Ovary (tissue), 3 donors: ENCODE measurements around the gene SDC3.

Experiments
- CTCF ChIP-seq, 3 donors: fragments of 450-650 bp in 2 of 3; fragments of 200-600 bp in 1 of 3; IDR thresholded peaks; one replicate each; pipeline versions ENCODE4 v1.5.1 to v1.8.0; 2016 to 2022; ENCODE audit warnings: antibody characterized with exemption in 3 of 3, mild to moderate bottlenecking in 1 of 3
- EP300 ChIP-seq: sonication (generic); formaldehyde crosslinking; IDR thresholded peaks from one replicate; pipeline ENCODE4 v1.6.1; 2017; ENCODE audit warnings: antibody characterized with exemption
- donor health status: DM: no; HTN: no; CAD: no.

GRCh38 chr1:30820299-30820698 lies 88.3 kb downstream of the SDC3 start:
- TF ChIP-seq CTCF (IDR thresholded peaks at IDR 0.05) (no peak), EP300 (no peak)
